ENCODE results near the gene ESPL1. TPM values are rescaled to one million over a fixed set of nuclear protein-coding genes. Genes with fewer than 3 reads are reported as not detected.

ESPL1 gene
- polyA plus RNA-seq, 2 of the 4 experiments (the other 2 are of a cell fraction) = 10.0 to 16.5 TPM

- no peak for TF ChIP-seq EP300 (IDR thresholded peaks at IDR 0.05)
Measured at GRCh38 chr12:53227836-53228235, 40.3 kb upstream of the ESPL1 start (continued).

GRCh38 chr12:53229454-53229853, 38.6 kb upstream of the ESPL1 start:
- WGBS (ENCODE audit: missing lambda C conversion rate) = 91% methylated on average over 2 of the region's 2 CpGs
- CTCF ChIA-PET = interaction anchor here (0.6 to 3.9 kb wide), 8 partner anchors 12 to 92 kb away, joined by 3 to 39 read pairs (median 4); partner anchors contain the start of gene AAAS

GRCh38 chr12:53230108-53230845, 37.8 kb upstream of the ESPL1 start:
- TF ChIP-seq MYC (IDR thresholded peaks at IDR 0.05; ENCODE audit: borderline replicate concordance, low read length) (no peak), ZNF302 (CRISPR knock-in tag; IDR thresholded peaks at IDR 0.05) (no peak), REST (IDR thresholded peaks at IDR 0.05) (no peak)
- FAIRE-seq = no peak
- Histone ChIP-seq H3K9me3 (no peaks in the 10 kb centered on the region), H3K27ac (peak overlapping the region in 1 of 2 experiments; percentile 92; a peak in 2 of 6 replicates), H3K4me1 (peaks cover 36% of the 10 kb centered on the region), H3K4me2 (peak overlapping the region; percentile 97; the same call in 2 of the 3 replicates), H3K4me3 (no peak overlapping the region)
- WGBS (ENCODE audit: missing lambda C conversion rate) = 85% methylated on average over 7 of the region's 10 CpGs
- no peak for ATAC-seq
- ChIA-PET CTCF (interaction anchor here (1.0 to 3.9 kb wide), 6 partner anchors 17 to 91 kb away, joined by 3 to 39 read pairs (median 5); partner anchors contain the start of gene AAAS), POLR2A (interaction anchor here (1.2 kb wide), 1 partner anchor 9 kb away, joined by 3 read pairs; no protein-coding TSS in a partner anchor)
- DNase-seq (ENCODE audit: low read depth in 1 of 2, low spot score in 1 of 2) = no peak

More at GRCh38 chr12:53229454-53229853, 38.6 kb upstream of the ESPL1 start:
- POLR2A ChIA-PET = interaction anchor here (1.2 kb wide), 1 partner anchor 8 kb away, joined by 3 read pairs; no protein-coding TSS in a partner anchor
- TF ChIP-seq BHLHE40 (IDR thresholded peaks at IDR 0.05; ENCODE audit: low read depth, low read length) = no peak
- no peak for TF ChIP-seq E2F6 (IDR thresholded peaks at IDR 0.05; ENCODE audit: borderline replicate concordance, low read depth)
- no peak for TF ChIP-seq TFCP2L1 (CRISPR knock-in tag; IDR thresholded peaks at IDR 0.05)
- TF ChIP-seq HEYL (CRISPR knock-in tag; IDR thresholded peaks at IDR 0.05) = no peak
- no peak for TF ChIP-seq HOXB5 (CRISPR knock-in tag; IDR thresholded peaks at IDR 0.05)
- no peak for TF ChIP-seq POLR2A (IDR thresholded peaks at IDR 0.05; ENCODE audit: low read length)
- TF ChIP-seq JUNB (IDR thresholded peaks at IDR 0.05) = no peak
- TF ChIP-seq ZFP36 (IDR thresholded peaks at IDR 0.05; ENCODE audit: borderline replicate concordance, partially characterized antibody) = no peak
- TF ChIP-seq ESRRA (IDR thresholded peaks at IDR 0.05; ENCODE audit: borderline replicate concordance, low read length) = no peak
- no peak for TF ChIP-seq JUN (IDR thresholded peaks at IDR 0.05)
- TF ChIP-seq RAD21 (conservative IDR thresholded peaks at IDR 0.05 in 1 of 2, IDR thresholded peaks at IDR 0.05 in 1 of 2) = no peak
- no peak for TF ChIP-seq USF2 (IDR thresholded peaks at IDR 0.05)
- no peak for TF ChIP-seq EHMT2 (IDR thresholded peaks at IDR 0.05; ENCODE audit: low read depth)
- TF ChIP-seq MAFK (IDR thresholded peaks at IDR 0.05; ENCODE audit: partially characterized antibody) = no peak
- TF ChIP-seq NFE2L2 (conservative IDR thresholded peaks at IDR 0.05; ENCODE audit: low read length) = no peak
- TF ChIP-seq HOXB13 (CRISPR knock-in tag; IDR thresholded peaks at IDR 0.05; ENCODE audit: low read depth) = no peak
- no peak for TF ChIP-seq RARB (CRISPR knock-in tag; IDR thresholded peaks at IDR 0.05)
- TF ChIP-seq SREBF2 (IDR thresholded peaks at IDR 0.05) = no peak
- TF ChIP-seq GATA3 (IDR thresholded peaks at IDR 0.05; ENCODE audit: borderline replicate concordance) = no peak
- FAIRE-seq = no peak
- DNase-seq (ENCODE audit: low read depth in 1 of 2, low spot score in 1 of 2) = no peak
- Histone ChIP-seq H3K27ac (no peak overlapping the region), H3K4me2 (no peak overlapping the region), H3K9me3 (no peaks in the 10 kb centered on the region), H3K4me3 (no peak overlapping the region), H3K4me1 (peaks cover 41% of the 10 kb centered on the region)
- no peak for ATAC-seq
